ENCODE measurements around the gene TMEM184A. TPM values are rescaled to one million over a fixed set of nuclear protein-coding genes. Genes with fewer than 3 reads are reported as not detected.

TMEM184A gene
- total and polyA plus RNA-seq, 2 experiments from 2014 or later: not detected

DNA sequence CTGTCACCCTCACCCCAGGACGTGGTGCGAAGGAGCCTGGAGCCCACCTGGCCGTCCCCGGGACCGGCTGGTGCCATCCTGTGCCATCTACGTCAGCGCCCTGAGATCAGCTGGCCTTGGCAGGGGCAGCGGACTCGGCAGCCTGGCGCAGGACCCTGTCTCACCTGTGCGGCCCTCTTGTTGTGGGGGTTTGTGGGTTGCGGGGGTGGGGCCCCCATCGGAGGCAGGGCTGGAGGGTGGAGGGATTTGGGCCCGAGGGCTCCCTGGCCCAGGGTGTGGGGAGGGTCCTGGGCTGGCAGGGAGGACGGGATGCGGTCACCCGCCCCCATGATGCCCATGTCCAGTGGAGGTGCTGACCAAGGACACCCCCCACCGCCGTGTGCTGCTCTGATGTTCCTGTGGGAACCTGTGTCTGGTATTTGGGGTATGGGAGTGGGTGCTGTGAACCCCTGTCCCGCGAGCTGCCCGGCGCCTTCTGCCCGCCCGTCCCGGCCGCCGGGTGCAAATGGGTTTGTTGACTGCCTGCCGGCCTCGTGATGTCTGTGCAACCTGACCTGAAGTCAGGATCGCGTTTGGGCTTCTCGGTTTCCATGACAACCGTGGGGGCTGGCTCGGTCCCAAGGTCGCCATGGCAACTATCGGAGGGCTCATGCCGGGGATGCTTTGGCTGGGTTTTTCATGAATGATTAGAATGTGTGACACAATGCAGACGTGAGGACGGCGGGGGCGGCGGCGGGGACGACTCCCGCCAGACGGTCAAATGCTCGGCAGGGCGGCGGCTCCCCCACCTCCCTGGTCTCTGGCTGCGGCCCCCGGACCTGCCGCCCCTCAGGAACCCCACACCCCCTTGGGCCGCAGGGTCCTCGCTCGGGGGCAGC is 18.2 kb downstream of the TMEM184A start:
- in situ Hi-C loops (cut with MboI): no loop called here
- DNase-seq: peak; percentile 91
- peak overlapping the region; percentile 76 for H3K4me3 ChIP-seq
- peaks cover 62% of the 10 kb centered on the region for H3K79me2 ChIP-seq (ENCODE audit: insufficient read depth)
- H3K9ac ChIP-seq: peak overlapping the region; percentile 98
- peaks cover 34% of the 10 kb centered on the region for H3K4me1 ChIP-seq (ENCODE audit: insufficient read depth)
- no peak overlapping the region for H2AFZ ChIP-seq
- TF ChIP-seq EZH2 (IDR thresholded peaks at IDR 0.05; ENCODE audit: insufficient read depth, poor library complexity, severe bottlenecking) (no peak), EZH2phosphoT487 (IDR thresholded peaks at IDR 0.05; ENCODE audit: insufficient read depth, low read depth) (no peak)
- no peaks in the 10 kb centered on the region for H3K9me3 ChIP-seq (ENCODE audit: low read depth)
- peaks cover 13% of the 10 kb centered on the region for H3F3A ChIP-seq (ENCODE audit: insufficient read depth)
- H3K4me2 ChIP-seq (ENCODE audit: unreplicated experiment): peak overlapping the region; percentile 92
- H3K27me3 ChIP-seq (replicated peaks; ENCODE audit: insufficient read depth): no peaks in the 10 kb centered on the region
- H3K9me2 ChIP-seq (ENCODE audit: insufficient read depth): no peaks in the 10 kb centered on the region
- peak overlapping the region; percentile 99 for H3K27ac ChIP-seq
- H4K20me1 ChIP-seq (ENCODE audit: insufficient read depth): no peaks in the 10 kb centered on the region
- H3K36me3 ChIP-seq (ENCODE audit: low read depth): no peaks in the 10 kb centered on the region; the same call in 1 of the 2 replicates
- WGBS, 2 experiments (ENCODE audit: low coverage in 1 of 2, low lambda C conversion rate in 2 of 2, missing lambda C conversion rate in 2 of 2): 24 to 25% methylated on average over 48 to 55 of the region's 56 CpGs

DNA sequence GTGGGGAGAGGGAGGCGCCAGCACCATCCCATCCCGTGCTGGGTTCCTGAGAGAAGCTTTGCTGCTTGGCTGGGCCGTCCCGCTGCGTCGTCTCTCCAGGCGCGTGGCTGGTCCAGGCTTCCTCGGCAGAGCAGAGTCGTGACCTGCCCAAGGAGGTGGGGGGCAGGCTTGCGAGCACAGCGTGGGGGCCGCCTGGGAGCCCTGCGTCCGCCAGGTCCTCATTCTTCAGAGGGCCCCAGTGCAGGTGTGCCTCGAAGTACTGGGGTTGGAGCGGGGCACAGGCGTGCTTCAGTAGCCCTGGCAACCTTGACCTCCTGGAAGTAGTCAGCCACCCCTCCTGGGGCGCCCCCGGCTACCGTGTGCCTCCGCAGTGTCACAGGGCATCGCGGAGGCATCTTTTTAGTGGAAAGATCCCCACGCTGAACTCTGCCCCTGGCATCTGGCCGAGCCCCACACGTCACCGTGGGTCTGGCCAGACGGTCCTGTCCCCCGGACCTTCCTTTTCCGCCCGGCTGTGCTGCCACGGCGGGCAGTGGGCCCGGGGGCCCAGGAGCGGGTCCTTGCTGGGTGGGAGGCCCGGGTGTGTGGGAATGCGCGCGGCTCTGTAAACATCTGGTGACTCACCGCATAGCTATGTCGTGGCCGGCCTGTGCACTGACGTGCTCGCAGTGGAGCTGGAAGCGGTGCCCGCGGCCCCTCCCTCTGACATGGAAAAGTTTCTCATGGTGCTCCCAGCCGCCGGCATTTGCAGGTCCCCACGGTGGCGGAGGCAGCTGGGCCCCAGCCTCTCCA is 19.1 kb downstream of the TMEM184A start:
- peaks cover 38% of the 10 kb centered on the region for H3K4me1 ChIP-seq (ENCODE audit: insufficient read depth)
- no peaks in the 10 kb centered on the region for H3K27me3 ChIP-seq (replicated peaks; ENCODE audit: insufficient read depth)
- peaks cover 15% of the 10 kb centered on the region for H3F3A ChIP-seq (ENCODE audit: insufficient read depth)
- H3K36me3 ChIP-seq (ENCODE audit: low read depth): no peaks in the 10 kb centered on the region; the same call in 1 of the 2 replicates
- in situ Hi-C loops (cut with MboI): no loop called here
- H3K27ac ChIP-seq: peak overlapping the region; percentile 99
- peak overlapping the region; percentile 92 for H3K4me2 ChIP-seq (ENCODE audit: unreplicated experiment)
- WGBS, 2 experiments (ENCODE audit: low coverage in 1 of 2, low lambda C conversion rate in 2 of 2, missing lambda C conversion rate in 2 of 2): 4 to 6% methylated on average over 51 to 52 of the region's 52 CpGs
- H3K4me3 ChIP-seq: peak overlapping the region; percentile 76
- H3K9me2 ChIP-seq (ENCODE audit: insufficient read depth): no peaks in the 10 kb centered on the region
- no peaks in the 10 kb centered on the region for H3K9me3 ChIP-seq (ENCODE audit: low read depth)
- TF ChIP-seq EZH2 (IDR thresholded peaks at IDR 0.05; ENCODE audit: insufficient read depth, poor library complexity, severe bottlenecking) (no peak), EZH2phosphoT487 (IDR thresholded peaks at IDR 0.05; ENCODE audit: insufficient read depth, low read depth) (no peak)
- peaks cover 62% of the 10 kb centered on the region for H3K79me2 ChIP-seq (ENCODE audit: insufficient read depth)
- DNase-seq: peak; percentile 100
- H3K9ac ChIP-seq: peak overlapping the region; percentile 98
- H4K20me1 ChIP-seq (ENCODE audit: insufficient read depth): no peaks in the 10 kb centered on the region
- H2AFZ ChIP-seq: no peak overlapping the region

DNA sequence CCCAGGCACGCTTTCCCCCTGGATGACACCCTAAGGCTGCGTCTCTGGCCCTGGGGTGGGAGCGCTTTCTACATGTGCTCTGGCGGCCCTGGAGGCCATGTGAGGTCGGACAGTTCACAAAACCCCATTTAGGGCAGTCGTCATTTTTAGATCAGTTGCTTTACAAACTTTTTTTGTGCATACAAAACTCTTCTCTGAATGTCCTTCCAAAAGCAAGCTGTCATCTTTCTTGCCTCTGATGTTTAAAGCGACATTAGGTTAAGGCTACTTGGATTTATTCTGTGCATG is 19.6 kb downstream of the TMEM184A start:
- Histone ChIP-seq H4K20me1 (ENCODE audit: insufficient read depth) (no peaks in the 10 kb centered on the region), H3K9me3 (ENCODE audit: low read depth) (no peaks in the 10 kb centered on the region), H3K4me3 (peak overlapping the region; percentile 76), H3F3A (ENCODE audit: insufficient read depth) (peaks cover 18% of the 10 kb centered on the region), H3K9me2 (ENCODE audit: insufficient read depth) (no peaks in the 10 kb centered on the region), H3K36me3 (ENCODE audit: low read depth) (no peaks in the 10 kb centered on the region; the same call in 1 of the 2 replicates), H3K27me3 (replicated peaks; ENCODE audit: insufficient read depth) (no peaks in the 10 kb centered on the region), H3K9ac (peak overlapping the region; percentile 98), H3K27ac (peak overlapping the region; percentile 99), H3K4me1 (ENCODE audit: insufficient read depth) (peaks cover 40% of the 10 kb centered on the region), H2AFZ (no peak overlapping the region), H3K79me2 (ENCODE audit: insufficient read depth) (peaks cover 62% of the 10 kb centered on the region), H3K4me2 (ENCODE audit: unreplicated experiment) (peak overlapping the region; percentile 92)
- DNase-seq: no peak
- WGBS, 2 experiments (ENCODE audit: low coverage in 1 of 2, low lambda C conversion rate in 2 of 2, missing lambda C conversion rate in 2 of 2): 56 to 62% methylated on average over 7 of the region's 7 CpGs
- in situ Hi-C loops (cut with MboI): no loop called here
- no peak for TF ChIP-seq EZH2 (IDR thresholded peaks at IDR 0.05; ENCODE audit: insufficient read depth, poor library complexity, severe bottlenecking)
- no peak for TF ChIP-seq EZH2phosphoT487 (IDR thresholded peaks at IDR 0.05; ENCODE audit: insufficient read depth, low read depth)

DNA sequence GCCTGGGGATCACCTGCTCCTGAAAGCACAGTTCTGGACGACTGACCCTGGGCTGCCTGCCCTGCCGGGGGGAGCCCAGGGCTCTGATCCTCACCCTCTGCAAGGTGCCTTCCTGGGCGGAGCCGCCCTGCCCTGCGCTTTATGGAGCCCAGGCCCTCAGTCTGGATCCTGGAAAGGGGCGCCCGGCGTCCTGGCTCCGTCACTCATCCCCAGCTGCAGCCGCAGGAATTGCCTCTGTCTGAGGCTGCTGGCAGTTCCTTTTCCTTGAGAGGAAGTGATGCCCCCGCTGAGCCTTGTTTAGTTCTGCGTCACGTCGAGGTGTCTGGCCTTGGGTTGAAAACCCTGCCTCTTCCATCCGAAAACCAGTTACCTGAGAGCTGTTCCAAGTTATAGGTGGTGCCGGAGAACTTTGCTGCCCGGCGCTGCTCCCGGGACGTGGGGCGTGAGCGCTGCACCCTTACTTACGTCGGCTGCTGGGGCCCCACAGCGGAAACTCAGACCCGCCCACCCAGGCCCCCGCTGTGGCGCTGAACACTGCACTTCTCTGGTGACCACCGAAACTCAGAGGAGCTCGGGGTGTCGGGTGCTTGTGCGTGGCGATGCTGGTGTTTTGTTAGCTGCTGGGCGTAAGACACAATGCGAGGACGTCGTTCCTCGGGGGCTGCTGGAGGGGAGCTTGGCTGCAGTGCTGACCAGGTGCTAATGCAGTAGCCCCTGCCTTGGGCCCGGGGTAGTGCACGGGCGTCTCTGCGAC is 20.1 kb downstream of the TMEM184A start:
- no peak overlapping the region for H3K4me3 ChIP-seq
- H3K9me3 ChIP-seq (ENCODE audit: low read depth): no peaks in the 10 kb centered on the region
- H3K9ac ChIP-seq: peak overlapping the region; percentile 98
- H4K20me1 ChIP-seq (ENCODE audit: insufficient read depth): no peaks in the 10 kb centered on the region
- in situ Hi-C loops (cut with MboI): no loop called here
- H3K27me3 ChIP-seq (replicated peaks; ENCODE audit: insufficient read depth): no peaks in the 10 kb centered on the region
- peaks cover 18% of the 10 kb centered on the region for H3F3A ChIP-seq (ENCODE audit: insufficient read depth)
- no peaks in the 10 kb centered on the region for H3K9me2 ChIP-seq (ENCODE audit: insufficient read depth)
- H3K4me2 ChIP-seq (ENCODE audit: unreplicated experiment): no peak overlapping the region
- H3K27ac ChIP-seq: peak overlapping the region; percentile 99
- no peak overlapping the region for H2AFZ ChIP-seq
- no peak for TF ChIP-seq EZH2phosphoT487 (IDR thresholded peaks at IDR 0.05; ENCODE audit: insufficient read depth, low read depth)
- TF ChIP-seq EZH2 (IDR thresholded peaks at IDR 0.05; ENCODE audit: insufficient read depth, poor library complexity, severe bottlenecking): no peak
- H3K4me1 ChIP-seq (ENCODE audit: insufficient read depth): peaks cover 40% of the 10 kb centered on the region
- peaks cover 62% of the 10 kb centered on the region for H3K79me2 ChIP-seq (ENCODE audit: insufficient read depth)
- no peak for DNase-seq
- H3K36me3 ChIP-seq (ENCODE audit: low read depth): no peaks in the 10 kb centered on the region; the same call in 1 of the 2 replicates
- WGBS, 2 experiments (ENCODE audit: low coverage in 1 of 2, low lambda C conversion rate in 2 of 2, missing lambda C conversion rate in 2 of 2): 95 to 96% methylated on average over 27 to 42 of the region's 42 CpGs

All from GM23248 (cell line).